ENCODE measurements around the gene MTR.

GRCh38 chr1:236870721-236871120 lies 75.6 kb downstream of the MTR start:
- TF ChIP-seq EZH2 (IDR thresholded peaks at IDR 0.05; ENCODE audit: borderline replicate concordance, low read length), result no peak
- TF ChIP-seq, protein P1, sequence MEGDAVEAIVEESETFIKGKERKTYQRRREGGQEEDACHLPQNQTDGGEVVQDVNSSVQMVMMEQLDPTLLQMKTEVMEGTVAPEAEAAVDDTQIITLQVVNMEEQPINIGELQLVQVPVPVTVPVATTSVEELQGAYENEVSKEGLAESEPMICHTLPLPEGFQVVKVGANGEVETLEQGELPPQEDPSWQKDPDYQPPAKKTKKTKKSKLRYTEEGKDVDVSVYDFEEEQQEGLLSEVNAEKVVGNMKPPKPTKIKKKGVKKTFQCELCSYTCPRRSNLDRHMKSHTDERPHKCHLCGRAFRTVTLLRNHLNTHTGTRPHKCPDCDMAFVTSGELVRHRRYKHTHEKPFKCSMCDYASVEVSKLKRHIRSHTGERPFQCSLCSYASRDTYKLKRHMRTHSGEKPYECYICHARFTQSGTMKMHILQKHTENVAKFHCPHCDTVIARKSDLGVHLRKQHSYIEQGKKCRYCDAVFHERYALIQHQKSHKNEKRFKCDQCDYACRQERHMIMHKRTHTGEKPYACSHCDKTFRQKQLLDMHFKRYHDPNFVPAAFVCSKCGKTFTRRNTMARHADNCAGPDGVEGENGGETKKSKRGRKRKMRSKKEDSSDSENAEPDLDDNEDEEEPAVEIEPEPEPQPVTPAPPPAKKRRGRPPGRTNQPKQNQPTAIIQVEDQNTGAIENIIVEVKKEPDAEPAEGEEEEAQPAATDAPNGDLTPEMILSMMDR (conservative IDR thresholded peaks at IDR 0.05 in 1 of 2, IDR thresholded peaks at IDR 0.05 in 1 of 2; ENCODE audit: extremely low read depth in 1 of 2, insufficient read depth in 1 of 2, low read depth in 1 of 2, low read length in 2 of 2), result no peak

Measured in mammary epithelial cell (primary cell).